Right lobe of liver (tissue), 4 donors: ENCODE results near the gene LY6G6F.

Source experiments
- POLR2A ChIP-seq: fragments of 450-650 bp; IDR thresholded peaks from one replicate; pipeline ENCODE4 v1.6.1; 2017; ENCODE audit warnings: antibody characterized with exemption, mild to moderate bottlenecking
- TF ChIP-seq, protein P1 (sequence below), 4 donors: fragments of 200-600 bp in 3 of 4; fragments of 450-650 bp in 1 of 4; IDR thresholded peaks; one replicate each; pipeline versions ENCODE4 v1.5.1 to v1.8.0; 2016 to 2022; ENCODE audit warnings: antibody characterized with exemption in 4 of 4, mild to moderate bottlenecking in 2 of 4
- donor health status: DM: no; HTN: no; CAD: no.
- donor health status: DM: no; HTN: no; CAD: no.
- donor health status: DM: no; HTN: yes; CAD: no.

DNA sequence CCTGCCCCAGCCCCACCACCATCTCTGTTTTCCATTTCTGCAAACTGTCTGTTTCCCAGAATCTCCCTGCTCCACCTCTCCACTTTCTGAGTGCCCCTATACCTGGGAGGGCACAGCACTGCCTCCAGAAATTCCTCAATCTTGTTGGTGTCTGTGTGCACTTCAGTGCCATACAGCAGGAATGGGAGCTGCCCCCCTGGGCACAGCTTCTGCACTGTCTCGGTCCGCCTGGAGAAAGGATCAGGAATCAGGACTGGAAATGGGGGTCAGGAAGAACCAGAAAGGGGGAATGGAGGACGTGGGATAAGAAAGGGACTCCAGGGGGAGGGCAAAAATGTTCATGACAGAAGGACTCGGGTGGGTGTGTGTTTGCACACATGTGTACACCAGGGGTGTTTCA lies 27.1 kb downstream of the LY6G6F start:
- TF ChIP-seq, protein P1, sequence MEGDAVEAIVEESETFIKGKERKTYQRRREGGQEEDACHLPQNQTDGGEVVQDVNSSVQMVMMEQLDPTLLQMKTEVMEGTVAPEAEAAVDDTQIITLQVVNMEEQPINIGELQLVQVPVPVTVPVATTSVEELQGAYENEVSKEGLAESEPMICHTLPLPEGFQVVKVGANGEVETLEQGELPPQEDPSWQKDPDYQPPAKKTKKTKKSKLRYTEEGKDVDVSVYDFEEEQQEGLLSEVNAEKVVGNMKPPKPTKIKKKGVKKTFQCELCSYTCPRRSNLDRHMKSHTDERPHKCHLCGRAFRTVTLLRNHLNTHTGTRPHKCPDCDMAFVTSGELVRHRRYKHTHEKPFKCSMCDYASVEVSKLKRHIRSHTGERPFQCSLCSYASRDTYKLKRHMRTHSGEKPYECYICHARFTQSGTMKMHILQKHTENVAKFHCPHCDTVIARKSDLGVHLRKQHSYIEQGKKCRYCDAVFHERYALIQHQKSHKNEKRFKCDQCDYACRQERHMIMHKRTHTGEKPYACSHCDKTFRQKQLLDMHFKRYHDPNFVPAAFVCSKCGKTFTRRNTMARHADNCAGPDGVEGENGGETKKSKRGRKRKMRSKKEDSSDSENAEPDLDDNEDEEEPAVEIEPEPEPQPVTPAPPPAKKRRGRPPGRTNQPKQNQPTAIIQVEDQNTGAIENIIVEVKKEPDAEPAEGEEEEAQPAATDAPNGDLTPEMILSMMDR (IDR thresholded peaks at IDR 0.05) = no peak
- no peak for TF ChIP-seq POLR2A
